Measurements from ENCODE around the gene UROS.

DNA sequence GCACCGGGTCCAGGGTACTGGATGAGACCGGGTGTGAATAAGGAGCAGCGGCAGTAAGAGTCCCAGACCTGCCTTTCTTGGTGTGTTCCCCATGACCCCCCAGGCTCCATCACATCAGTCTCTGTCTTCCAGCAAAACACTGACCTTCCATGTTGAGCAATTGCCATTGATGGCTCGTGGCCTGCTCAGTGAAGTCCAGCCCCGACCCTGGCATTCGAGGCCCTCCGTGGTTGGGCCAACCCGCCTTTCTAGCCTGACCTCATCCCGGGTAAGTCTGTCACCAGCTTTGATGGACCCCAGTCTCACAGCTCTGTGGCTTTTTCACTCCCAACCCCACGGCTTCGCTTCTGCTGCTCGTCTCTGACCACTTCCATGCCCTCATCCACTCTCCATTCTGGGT, 53.9 kb downstream of the UROS start:
- no peak for TF ChIP-seq EZH2 (IDR thresholded peaks at IDR 0.05; ENCODE audit: insufficient read depth, poor library complexity, severe bottlenecking)
- no peak for TF ChIP-seq EZH2phosphoT487 (IDR thresholded peaks at IDR 0.05; ENCODE audit: insufficient read depth, low read depth)
